Suprapubic skin (tissue), 4 donors: ENCODE data around the gene FCRL4. TPM values are rescaled to one million over a fixed set of nuclear protein-coding genes. Genes with fewer than 3 reads are reported as not detected.
A peak's percentile ranks its signal among the peaks of the same experiment; 100 is the strongest.

ENCODE experiments used
- DNase-seq, 2 donors: peaks; one replicate each; pipeline ENCODE4 v3.0.0-alpha.2; 2019; ENCODE audit warnings: low spot score in 2 of 2
- H3K27ac ChIP-seq: fragments of 200-600 bp; sonication (generic); one replicate; pipeline ENCODE4 v1.5.1; 2019
- H3K27me3 ChIP-seq: fragments of 200-600 bp; sonication (generic); one replicate; pipeline ENCODE4 v1.5.1; 2019
- H3K36me3 ChIP-seq: fragments of 200-600 bp; sonication (generic); one replicate; pipeline ENCODE4 v1.5.1; 2019
- H3K4me1 ChIP-seq: fragments of 200-600 bp; sonication (generic); one replicate; pipeline ENCODE4 v1.5.1; 2019
- H3K4me3 ChIP-seq: fragments of 200-600 bp; sonication (generic); one replicate; pipeline ENCODE4 v1.5.1; 2019; ENCODE audit warnings: mild to moderate bottlenecking
- H3K9me3 ChIP-seq: fragments of 200-600 bp; sonication (generic); one replicate; pipeline ENCODE4 v1.5.1; 2019
- CTCF ChIP-seq, 2 donors: fragments of 200-600 bp in 1 of 2; fragments of 450-650 bp in 1 of 2; sonication (generic) in 1 of 2; IDR thresholded peaks; one replicate each; pipeline ENCODE4 v1.5.1; 2016 to 2019; ENCODE audit warnings: antibody characterized with exemption in 2 of 2, mild to moderate bottlenecking in 1 of 2, moderate library complexity in 1 of 2
- EP300 ChIP-seq: sonication (generic); formaldehyde crosslinking; IDR thresholded peaks from one replicate; pipeline ENCODE4 v1.6.1; 2017; ENCODE audit warnings: antibody characterized with exemption
- POLR2A ChIP-seq, 2 donors: fragments of 450-650 bp; IDR thresholded peaks; one replicate each; pipeline ENCODE4 v1.6.1; 2017; ENCODE audit warnings: antibody characterized with exemption in 2 of 2, mild to moderate bottlenecking in 2 of 2, moderate library complexity in 2 of 2
- POLR2AphosphoS5 ChIP-seq, 3 donors: sonication (generic); formaldehyde crosslinking; IDR thresholded peaks; one replicate each; pipeline ENCODE4 v1.6.1; 2017; ENCODE audit warnings: antibody characterized with exemption in 3 of 3
- WGBS: methylation state at CpG from one replicate; pipeline ENCODE4 v1.1.5; 2018; 5-methylcytosine and 5-hydroxymethylcytosine counted together
- total RNA-seq, 4 donors: library from RNA; depleted of rRNA; stranded (reverse); fragments of >200 nt; gene quantifications; one replicate each; pipeline ENCODE4 v1.1.0, GENCODE V29; 2016

FCRL4 gene
- total RNA-seq, 4 donors from 2014 or later, result not detected

DNA sequence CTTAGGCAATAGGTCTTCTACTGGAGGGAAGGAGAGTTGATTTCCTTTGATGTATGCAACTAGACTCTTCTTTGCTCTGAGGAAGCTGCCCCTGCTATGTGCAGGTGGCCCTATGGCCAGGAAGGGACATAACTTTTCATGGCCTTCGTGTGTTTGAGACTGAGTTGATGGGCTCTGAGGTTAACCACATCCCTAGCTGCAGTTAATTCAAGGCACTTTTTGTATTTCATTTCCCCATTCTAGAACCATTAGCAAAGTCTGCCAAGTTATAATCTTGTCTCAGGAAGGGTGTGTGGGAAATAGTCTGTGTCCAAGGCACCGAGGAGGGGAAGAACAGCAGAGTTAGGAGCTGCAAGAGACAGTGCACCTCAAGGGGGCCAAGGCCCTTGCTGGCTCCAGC, 2.5 kb downstream of the FCRL4 start:
- peaks cover 3% of the 10 kb centered on the region for H3K27me3 ChIP-seq
- H3K4me3 ChIP-seq, result no peak overlapping the region
- no peak for TF ChIP-seq EP300
- no peak for TF ChIP-seq POLR2AphosphoS5 (IDR thresholded peaks at IDR 0.05)
- no peak for TF ChIP-seq POLR2A (IDR thresholded peaks at IDR 0.05)
- TF ChIP-seq CTCF (IDR thresholded peaks at IDR 0.05), result no peak
- DNase-seq, result no peak
- H3K27ac ChIP-seq, result no peak overlapping the region
- no peaks in the 10 kb centered on the region for H3K36me3 ChIP-seq
- H3K4me1 ChIP-seq, result no peaks in the 10 kb centered on the region
- 49% methylated on average over 2 of the region's 2 CpGs for WGBS
- no peaks in the 10 kb centered on the region for H3K9me3 ChIP-seq

DNA sequence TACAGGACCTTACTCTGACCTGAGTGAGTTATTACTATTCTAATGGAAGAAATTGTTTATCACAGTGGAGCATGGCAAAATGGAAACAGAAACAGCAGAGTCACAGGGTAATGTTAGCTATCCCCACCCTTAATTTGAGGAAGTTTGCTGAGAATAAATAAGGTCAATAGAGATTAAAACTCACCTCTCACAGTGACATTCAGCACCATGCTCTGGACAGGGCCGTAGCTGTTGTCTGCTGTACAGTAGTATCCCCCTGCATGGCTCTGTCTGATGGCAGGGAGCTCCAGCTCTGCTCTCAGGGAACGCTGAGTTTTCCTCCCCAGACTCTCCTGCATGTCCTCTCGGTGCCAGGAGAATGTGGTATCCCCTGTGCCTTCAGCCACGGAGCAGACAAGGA, 11.9 kb downstream of the FCRL4 start:
- Histone ChIP-seq H3K36me3 (no peaks in the 10 kb centered on the region), H3K4me1 (no peaks in the 10 kb centered on the region), H3K4me3 (no peak overlapping the region), H3K27me3 (peaks cover 20% of the 10 kb centered on the region), H3K27ac (no peak overlapping the region), H3K9me3 (no peaks in the 10 kb centered on the region)
- WGBS, result 60% methylated on average over 3 of the region's 4 CpGs
- no peak for TF ChIP-seq POLR2AphosphoS5 (IDR thresholded peaks at IDR 0.05)
- TF ChIP-seq POLR2A (IDR thresholded peaks at IDR 0.05), result no peak
- no peak for TF ChIP-seq EP300
- TF ChIP-seq CTCF (IDR thresholded peaks at IDR 0.05), result no peak
- no peak for DNase-seq

DNA sequence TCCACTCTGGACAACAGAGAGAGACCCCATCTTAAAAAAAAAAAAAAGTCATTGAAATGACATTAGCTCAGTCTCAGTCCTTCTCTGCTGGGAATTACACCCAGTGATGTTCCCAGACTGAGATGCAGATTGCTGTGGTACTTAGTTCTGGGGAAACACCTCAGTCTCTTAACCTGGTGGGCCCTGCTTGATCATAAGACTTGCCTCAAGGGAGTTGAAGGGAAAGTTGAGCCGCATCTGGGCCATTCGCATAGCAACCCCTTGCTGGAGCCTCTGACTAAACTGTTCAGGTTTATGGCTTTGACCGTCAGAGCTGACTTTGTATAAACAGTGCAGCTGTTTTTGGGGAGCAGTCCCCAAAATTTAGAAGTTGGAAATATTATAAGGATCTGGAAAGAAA, 13.4 kb downstream of the FCRL4 start:
- no peak for TF ChIP-seq EP300
- no peak for TF ChIP-seq POLR2AphosphoS5 (IDR thresholded peaks at IDR 0.05)
- TF ChIP-seq CTCF (IDR thresholded peaks at IDR 0.05), result no peak
- TF ChIP-seq POLR2A (IDR thresholded peaks at IDR 0.05), result no peak

GRCh38 chr1:157580828-157581210, 17.1 kb downstream of the FCRL4 start:
- Histone ChIP-seq H3K4me1 (no peaks in the 10 kb centered on the region), H3K27ac (no peak overlapping the region), H3K36me3 (no peaks in the 10 kb centered on the region), H3K27me3 (peaks cover 3% of the 10 kb centered on the region), H3K9me3 (no peaks in the 10 kb centered on the region), H3K4me3 (no peak overlapping the region)
- no peak for DNase-seq
- WGBS, result 63% methylated on average over 1 of the region's 1 CpG
- TF ChIP-seq CTCF (IDR thresholded peaks at IDR 0.05), result no peak
- no peak for TF ChIP-seq POLR2A (IDR thresholded peaks at IDR 0.05)
- TF ChIP-seq POLR2AphosphoS5 (IDR thresholded peaks at IDR 0.05), result no peak
- TF ChIP-seq EP300, result no peak

More for the DNA sequence above, 13.4 kb downstream of the FCRL4 start:
- Histone ChIP-seq H3K27ac (no peak overlapping the region), H3K36me3 (no peaks in the 10 kb centered on the region), H3K4me1 (no peaks in the 10 kb centered on the region), H3K27me3 (peaks cover 19% of the 10 kb centered on the region), H3K9me3 (no peaks in the 10 kb centered on the region), H3K4me3 (no peak overlapping the region)
- DNase-seq, result no peak
- WGBS, result 70% methylated on average over 3 of the region's 3 CpGs

GRCh38 chr1:157580179-157580827, 17.6 kb downstream of the FCRL4 start:
- peaks cover 3% of the 10 kb centered on the region for H3K27me3 ChIP-seq
- H3K36me3 ChIP-seq, result no peaks in the 10 kb centered on the region
- no peak overlapping the region for H3K27ac ChIP-seq
- no peak for TF ChIP-seq POLR2A (IDR thresholded peaks at IDR 0.05)
- TF ChIP-seq EP300, result no peak
- TF ChIP-seq POLR2AphosphoS5 (IDR thresholded peaks at IDR 0.05), result no peak
- TF ChIP-seq CTCF (IDR thresholded peaks at IDR 0.05), result peak; percentile 29 to 49
- no peak for DNase-seq
- no peaks in the 10 kb centered on the region for H3K9me3 ChIP-seq
- H3K4me1 ChIP-seq, result no peaks in the 10 kb centered on the region
- no peak overlapping the region for H3K4me3 ChIP-seq
- 10% methylated on average over 4 of the region's 4 CpGs for WGBS
